Panc1 (cell line): ENCODE results near the gene SCG3. TPM values are rescaled to one million over a fixed set of nuclear protein-coding genes. Genes with fewer than 3 reads are reported as not detected.

Experiments
- ATAC-seq: fragments of 200-7000 bp; cut with Tn5 transposase; 2 replicates; pipeline ENCODE4 v1.9.1; 2020; ENCODE audit warnings: mild to moderate bottlenecking, moderate library complexity
- BruUV-seq: library from RNA; stranded (reverse); fragments of 400-500 nt; replicated peaks from 2 replicates; lab custom pipeline; 2021; lab: Mats Ljungman, UMichigan
- CTCF ChIA-PET: fragments of 300-600 bp; sonication (Branson Sonifier 250); formaldehyde crosslinking; loops from one replicate; lab custom pipeline; 2022; ENCODE audit warnings: antibody characterized with exemption; lab: Charles Lee
- POLR2A ChIA-PET: fragments of 300-600 bp; sonication (Branson Sonifier 250); formaldehyde crosslinking; loops from one replicate; lab custom pipeline; 2022; ENCODE audit warnings: antibody characterized with exemption; lab: Charles Lee
- DNase-seq: peaks from one replicate; pipeline ENCODE4 v3.0.0-alpha.2; 2010; ENCODE audit warnings: low read depth, low spot score
- H3K27ac ChIP-seq: 2 replicates; pipeline ENCODE4 v1.5.1; 2011; ENCODE audit warnings: mild to moderate bottlenecking, low read length, inconsistent platforms
- H3K27me3 ChIP-seq: fragments of 200-500 bp; sonication (Bioruptor generic); 2 replicates; pipeline ENCODE4 v1.6.0; 2014; ENCODE audit warnings: low read length, inconsistent platforms; ENCODE audit not compliant: control insufficient read depth, insufficient read depth
- H3K36me3 ChIP-seq: fragments of 200-500 bp; sonication (Bioruptor generic); 2 replicates; pipeline ENCODE4 v1.5.1; 2014; ENCODE audit warnings: inconsistent platforms, mild to moderate bottlenecking, low read length, moderate library complexity; ENCODE audit not compliant: control insufficient read depth, insufficient read depth
- H3K4me1 ChIP-seq: 2 replicates; pipeline ENCODE4 v1.5.1; 2011; ENCODE audit warnings: inconsistent platforms, mild to moderate bottlenecking, low read length, moderate library complexity; ENCODE audit not compliant: control insufficient read depth, insufficient read depth
- H3K4me3 ChIP-seq, 2 experiments: 2 replicates each; pipeline ENCODE4 v1.5.1; 2011 to 2012; ENCODE audit warnings: low read depth in 2 of 2, low read length in 2 of 2, mild to moderate bottlenecking in 2 of 2, inconsistent platforms in 1 of 2, moderate library complexity in 1 of 2
- H3K9me3 ChIP-seq: fragments of 200-500 bp; sonication (Bioruptor generic); 2 replicates; pipeline ENCODE4 v1.5.1; 2014; ENCODE audit warnings: low read depth, mild to moderate bottlenecking, inconsistent platforms, low read length, moderate library complexity; ENCODE audit not compliant: control insufficient read depth, insufficient read depth
- POLR2AphosphoS5 ChIP-seq: IDR thresholded peaks from 2 replicates; pipeline ENCODE4 v1.6.1; 2012; ENCODE audit warnings: mild to moderate bottlenecking, low read depth, low read length, moderate library complexity
- REST ChIP-seq, 2 experiments: IDR thresholded peaks; 2 replicates each; pipeline ENCODE4 v1.6.1; 2011 to 2012; ENCODE audit warnings: low read depth in 2 of 2, control low read depth in 1 of 2, low read length in 1 of 2, mild to moderate bottlenecking in 1 of 2, moderate library complexity in 1 of 2; ENCODE audit not compliant: insufficient read depth in 1 of 2
- SIN3A ChIP-seq: IDR thresholded peaks from 2 replicates; pipeline ENCODE4 v1.6.1; 2012; ENCODE audit warnings: low read depth, mild to moderate bottlenecking, low read length, moderate library complexity, borderline replicate concordance; ENCODE audit not compliant: insufficient read depth
- TCF7L2 ChIP-seq: IDR thresholded peaks from 2 replicates; pipeline ENCODE4 v1.6.1; 2011; ENCODE audit warnings: mild to moderate bottlenecking, low read depth, low read length, inconsistent platforms
- in situ Hi-C: cut with HindIII; loops from 2 replicates; pipeline ENCODE4 v1.10.0; 2016; ENCODE audit warnings: low sequenced_read_pairs, low pct_unique_long_range_greater_than_20kb
- intact Hi-C: fragments of 100-400 bp; cut with micrococcal nuclease; formaldehyde crosslinking; loops from one replicate; pipeline ENCODE4 v1.10.0; 2022; ENCODE audit not compliant: unreplicated experiment
- total RNA-seq: library from RNA; stranded (reverse); gene quantifications from one replicate; pipeline ENCODE4 v1.2.1, GENCODE V29; 2021; ENCODE audit not compliant: unreplicated experiment
- TF ChIP-seq, protein P1 (sequence below): fragments of 450-650 bp; IDR thresholded peaks from 2 replicates; pipeline ENCODE4 v1.5.1; 2017; ENCODE audit warnings: mild to moderate bottlenecking

Gene SCG3
- total RNA-seq, 1 experiment from 2014 or later, result 0.62 TPM

DNA sequence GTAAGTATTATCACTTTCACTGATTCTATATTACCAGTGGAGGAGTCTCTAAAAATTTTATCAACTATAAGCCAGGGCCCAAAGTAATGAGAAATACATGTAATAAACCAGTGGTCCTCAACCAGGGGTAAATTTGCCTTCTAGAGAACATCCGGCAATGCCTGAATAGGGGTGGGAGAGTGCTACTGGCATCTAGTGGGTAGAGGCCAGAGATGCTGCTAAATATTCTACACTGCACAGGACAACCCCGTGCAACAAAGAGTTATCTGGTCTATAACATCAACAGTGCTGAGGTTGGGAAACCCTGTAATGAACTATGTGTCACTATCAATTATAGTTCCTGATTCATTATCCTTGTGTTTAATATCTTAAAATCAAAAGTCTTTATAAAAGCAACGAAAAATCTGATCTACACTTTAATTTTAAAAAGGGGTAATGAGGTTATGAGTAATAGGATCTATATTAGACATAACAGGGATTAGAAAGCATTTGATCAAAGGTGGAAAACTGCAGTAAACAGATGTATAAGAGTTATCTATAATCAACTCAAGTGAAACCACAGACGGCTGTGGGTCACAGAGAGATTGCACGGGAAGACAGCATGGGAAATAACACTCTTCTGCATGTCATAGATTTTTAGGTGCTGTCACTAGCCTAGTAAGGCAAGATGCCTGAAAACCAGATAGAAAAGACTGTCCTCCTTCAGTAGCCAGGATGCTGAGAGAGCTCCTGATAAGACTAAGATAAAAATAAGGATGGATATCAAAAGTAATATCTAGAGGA, 54.1 kb downstream of the SCG3 start:
- DNase-seq (no peak), ATAC-seq (no peak)
- Histone ChIP-seq H3K36me3 (no peaks in the 10 kb centered on the region), H3K4me1 (peaks cover 25% of the 10 kb centered on the region), H3K27ac (no peak overlapping the region), H3K9me3 (no peaks in the 10 kb centered on the region), H3K27me3 (no peaks in the 10 kb centered on the region), H3K4me3 (no peak overlapping the region)
- POLR2A ChIA-PET, result no interaction called here
- BruUV-seq, result no TSS peak
- intact Hi-C loops (no loop called here), in situ Hi-C loops (no loop called here)
- TF ChIP-seq, protein P1, sequence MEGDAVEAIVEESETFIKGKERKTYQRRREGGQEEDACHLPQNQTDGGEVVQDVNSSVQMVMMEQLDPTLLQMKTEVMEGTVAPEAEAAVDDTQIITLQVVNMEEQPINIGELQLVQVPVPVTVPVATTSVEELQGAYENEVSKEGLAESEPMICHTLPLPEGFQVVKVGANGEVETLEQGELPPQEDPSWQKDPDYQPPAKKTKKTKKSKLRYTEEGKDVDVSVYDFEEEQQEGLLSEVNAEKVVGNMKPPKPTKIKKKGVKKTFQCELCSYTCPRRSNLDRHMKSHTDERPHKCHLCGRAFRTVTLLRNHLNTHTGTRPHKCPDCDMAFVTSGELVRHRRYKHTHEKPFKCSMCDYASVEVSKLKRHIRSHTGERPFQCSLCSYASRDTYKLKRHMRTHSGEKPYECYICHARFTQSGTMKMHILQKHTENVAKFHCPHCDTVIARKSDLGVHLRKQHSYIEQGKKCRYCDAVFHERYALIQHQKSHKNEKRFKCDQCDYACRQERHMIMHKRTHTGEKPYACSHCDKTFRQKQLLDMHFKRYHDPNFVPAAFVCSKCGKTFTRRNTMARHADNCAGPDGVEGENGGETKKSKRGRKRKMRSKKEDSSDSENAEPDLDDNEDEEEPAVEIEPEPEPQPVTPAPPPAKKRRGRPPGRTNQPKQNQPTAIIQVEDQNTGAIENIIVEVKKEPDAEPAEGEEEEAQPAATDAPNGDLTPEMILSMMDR, result peak; percentile 43
- no peak for TF ChIP-seq TCF7L2
- CTCF ChIA-PET, result interaction anchor here (0.6 kb wide), 1 partner anchor 55 kb away, joined by 4 read pairs; no protein-coding TSS in a partner anchor

DNA sequence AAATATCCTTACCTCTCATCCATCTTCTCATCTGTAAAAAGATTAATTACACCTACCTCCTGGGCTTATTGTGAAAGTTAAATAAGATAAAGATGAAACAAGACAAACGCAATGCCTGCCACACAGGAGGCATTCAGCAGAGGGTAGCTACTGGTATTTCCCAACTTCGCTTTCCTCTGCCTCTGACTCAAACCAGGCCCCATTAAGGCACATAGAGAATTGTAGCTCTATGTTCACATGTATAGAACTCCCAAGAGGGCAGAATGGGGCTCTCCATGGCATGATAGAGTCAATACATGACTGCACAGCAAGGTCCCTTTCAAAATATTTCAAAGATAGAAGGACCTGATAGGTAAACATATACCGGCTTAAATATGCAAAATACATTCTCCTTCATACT, 54.8 kb downstream of the SCG3 start:
- TF ChIP-seq REST (IDR thresholded peaks at IDR 0.05; ENCODE audit: insufficient read depth in 1 of 2, low read depth in 2 of 2, low read length in 1 of 2) (no peak), SIN3A (no peak), POLR2AphosphoS5 (no peak), TCF7L2 (no peak)
- TF ChIP-seq, protein P1, result no peak
- Histone ChIP-seq H3K36me3 (no peaks in the 10 kb centered on the region), H3K4me1 (peaks cover 25% of the 10 kb centered on the region), H3K9me3 (no peaks in the 10 kb centered on the region), H3K4me3 (peak overlapping the region; percentile 62 to 79; a peak in 3 of 4 replicates), H3K27ac (peak overlapping the region; percentile 63; the same call in 1 of the 2 replicates), H3K27me3 (no peaks in the 10 kb centered on the region)
- BruUV-seq, result TSS peak; percentile 58
- intact Hi-C loops, result no loop called here
- ATAC-seq (no peak), DNase-seq (no peak)
- in situ Hi-C loops, result no loop called here
- ChIA-PET POLR2A (no interaction called here), CTCF (interaction anchor here (0.9 kb wide), 1 partner anchor 41 kb away, joined by 4 read pairs; no protein-coding TSS in a partner anchor)
